ENCODE results near the gene LMO4.

LMO4 gene

DNA sequence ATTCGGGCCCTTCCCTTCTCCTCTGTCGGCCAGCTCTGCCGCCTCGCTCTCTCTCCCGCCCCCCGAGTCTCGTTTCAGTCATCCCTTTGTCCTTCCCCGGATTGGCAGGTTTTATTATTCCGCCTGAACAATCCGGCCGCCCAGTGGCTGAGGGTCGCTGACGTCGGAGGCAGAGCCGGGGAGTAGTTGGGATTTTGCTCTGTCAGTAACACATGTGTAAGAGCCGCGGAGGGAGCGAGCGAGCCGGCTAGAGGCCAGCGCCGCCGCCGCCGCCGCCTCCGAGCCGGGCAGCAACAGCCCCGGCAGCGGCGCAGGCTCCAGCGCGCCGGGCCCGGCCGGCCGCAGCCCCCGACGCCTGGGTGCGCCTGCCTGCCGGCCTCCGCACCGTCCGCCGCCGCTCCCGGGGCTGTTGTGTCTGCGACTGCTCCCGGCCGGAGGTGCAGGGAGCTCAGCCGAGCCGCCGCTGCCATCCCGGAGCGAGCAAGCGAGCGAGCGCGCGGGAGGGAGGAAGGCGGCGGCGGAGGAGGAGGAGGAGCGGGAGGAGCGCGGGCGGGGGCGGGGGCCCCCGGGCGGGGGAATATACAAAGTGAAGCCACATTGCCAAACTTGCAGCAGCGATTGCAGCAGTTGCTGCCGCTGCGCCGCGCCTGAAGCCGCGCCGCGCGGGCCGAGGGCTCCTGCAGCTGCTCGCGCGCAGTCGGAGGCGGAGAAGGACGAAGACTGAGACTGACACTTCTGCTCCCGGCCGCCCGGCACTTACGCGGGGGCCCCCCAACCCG is at the start of gene LMO4:
LMO4 (plus strand) TSS at position 609 of the 779 bp plus-strand sequence. CDS start 3,136 bp downstream, outside the sequence.
- DNase-seq, result peak; percentile 70 to 71

GRCh38 chr1:87279536-87279875 is 49.2 kb upstream of the LMO4 start:
- DNase-seq, result no peak

DNA sequence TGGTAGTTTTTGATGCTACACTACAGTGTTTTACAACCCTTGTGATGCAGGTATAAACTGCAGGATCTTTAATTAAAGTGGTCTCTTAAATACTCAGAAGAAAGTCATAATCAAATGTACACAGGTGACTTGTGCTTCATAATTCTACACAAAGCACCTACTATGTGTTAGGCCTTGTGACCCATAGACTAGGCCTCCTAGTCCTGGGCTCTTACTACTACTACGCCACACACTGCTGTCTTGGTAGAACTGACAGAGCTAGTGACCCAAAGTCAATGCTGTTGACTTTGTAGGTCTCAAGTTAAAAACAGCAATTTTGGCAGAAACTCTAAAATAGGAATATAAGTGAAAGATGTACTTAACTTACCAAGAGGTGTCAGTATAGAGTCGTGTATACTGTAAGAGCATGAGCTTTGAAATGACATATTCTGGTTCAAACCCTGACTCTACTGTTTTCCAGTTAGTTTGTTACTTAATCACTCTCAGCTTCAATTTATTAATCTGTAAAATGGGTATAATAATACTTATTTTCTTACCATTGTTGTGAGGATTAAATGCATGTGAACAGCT is 48.6 kb upstream of the LMO4 start:
- no peak for DNase-seq

DNA sequence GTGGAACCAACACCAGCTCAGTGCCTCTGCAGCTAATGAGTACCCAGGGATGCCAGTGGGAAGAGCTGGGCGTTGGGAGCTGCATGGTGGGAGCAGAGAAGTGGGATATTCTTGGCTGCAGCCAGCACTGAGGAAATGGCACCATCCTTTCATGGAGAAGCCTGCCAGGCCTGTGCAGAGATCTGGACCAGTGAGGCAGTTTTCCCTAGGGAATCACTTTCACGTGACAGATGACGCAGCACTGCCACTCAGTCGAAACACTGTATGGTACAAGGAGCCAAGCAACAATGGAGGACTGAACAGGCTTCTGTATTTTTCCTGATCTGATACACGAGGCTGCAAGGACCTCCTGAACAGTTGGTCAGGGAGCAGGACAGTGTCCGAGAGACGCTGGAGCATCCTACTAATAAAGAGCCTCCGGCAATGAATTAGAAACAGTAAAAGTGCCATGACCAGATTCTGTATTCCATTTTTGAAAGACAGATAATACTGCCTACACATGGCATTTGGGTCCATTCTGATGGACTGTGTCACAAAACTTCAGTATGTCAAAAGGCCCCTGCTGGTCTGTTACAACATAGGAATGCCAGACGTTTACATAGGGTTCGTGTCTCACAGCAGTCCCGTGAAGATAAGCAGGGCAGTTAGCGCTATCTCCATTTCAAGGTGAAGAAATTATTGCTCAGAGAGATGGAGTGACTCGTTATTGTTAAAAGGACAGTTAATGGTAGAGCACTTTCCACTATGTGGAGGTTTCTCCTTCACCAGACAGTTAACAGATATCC is 44.0 kb upstream of the LMO4 start:
- no peak for DNase-seq

DNA sequence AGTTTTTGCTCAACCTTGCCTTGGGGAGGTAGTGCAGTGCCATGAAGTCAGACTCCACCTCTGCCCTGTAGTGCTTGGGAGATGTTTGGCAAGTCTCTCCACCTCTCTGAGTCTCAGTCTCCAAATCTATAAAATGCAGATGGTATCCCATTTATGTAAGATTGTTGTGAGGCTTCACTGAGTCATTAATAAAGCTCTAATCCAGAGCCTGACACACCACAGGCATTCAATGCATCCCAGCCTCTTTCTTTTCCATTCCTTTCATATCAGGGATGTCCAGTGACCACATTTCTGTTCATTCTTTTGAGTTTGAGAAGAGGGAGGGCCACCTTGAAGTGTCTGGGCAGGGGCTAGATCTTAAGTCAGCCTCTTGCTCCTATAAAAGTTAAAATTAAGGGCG is 37.6 kb upstream of the LMO4 start:
- no peak for DNase-seq

- peak; percentile 34 to 45 for DNase-seq
Observed at GRCh38 chr1:87292684-87293493, 35.8 kb upstream of the LMO4 start.

DNA sequence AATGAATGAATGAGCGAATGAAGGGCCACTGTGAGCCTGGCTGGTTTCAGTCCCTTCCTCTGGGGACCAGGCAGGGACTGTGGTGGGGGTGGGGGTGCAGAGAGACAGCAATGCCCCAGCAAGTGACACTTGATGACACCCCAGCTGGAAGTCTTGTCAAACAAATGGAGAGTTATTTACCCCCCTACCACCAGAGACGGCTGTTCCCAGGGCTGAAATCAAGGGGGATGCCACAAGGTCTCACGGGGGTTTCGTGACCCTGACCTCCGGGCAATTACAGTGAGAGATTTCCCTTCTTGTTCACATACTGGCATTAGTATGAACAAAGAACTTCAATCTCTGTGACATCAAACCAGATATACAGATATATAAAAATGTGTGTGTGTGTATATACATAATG is 34.0 kb upstream of the LMO4 start:
- no peak for DNase-seq

DNA sequence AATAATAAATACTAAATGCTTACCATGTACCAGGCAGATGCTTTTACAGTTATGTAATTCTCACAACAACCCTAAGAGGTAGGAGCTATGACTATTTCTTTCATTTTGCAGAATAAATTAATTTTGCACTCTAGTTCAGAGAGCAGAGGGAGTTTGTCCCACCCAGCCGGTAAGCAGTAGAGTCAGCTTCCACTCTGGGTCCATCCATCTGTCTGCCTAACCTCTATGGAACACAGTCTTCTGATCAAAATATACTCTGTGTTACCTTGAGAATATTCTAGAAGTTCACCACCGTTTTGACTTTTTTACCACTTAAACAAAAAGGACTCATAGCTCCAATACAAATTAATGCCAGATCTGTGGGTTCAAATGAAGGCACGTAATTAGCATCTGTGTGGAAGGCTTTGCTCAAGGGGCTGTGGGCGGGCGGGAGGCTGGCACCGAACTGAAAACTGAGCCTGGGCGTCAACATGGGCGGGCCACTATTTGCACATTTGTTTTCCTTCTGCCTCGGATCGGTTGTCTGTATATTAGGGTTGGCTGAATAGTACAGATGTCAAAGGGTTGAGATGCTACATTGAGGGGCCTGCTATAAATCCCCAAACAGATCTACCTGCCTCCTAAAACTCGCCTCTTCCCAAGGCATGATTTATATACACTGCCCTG is 33.1 kb upstream of the LMO4 start:
- no peak for DNase-seq

DNA sequence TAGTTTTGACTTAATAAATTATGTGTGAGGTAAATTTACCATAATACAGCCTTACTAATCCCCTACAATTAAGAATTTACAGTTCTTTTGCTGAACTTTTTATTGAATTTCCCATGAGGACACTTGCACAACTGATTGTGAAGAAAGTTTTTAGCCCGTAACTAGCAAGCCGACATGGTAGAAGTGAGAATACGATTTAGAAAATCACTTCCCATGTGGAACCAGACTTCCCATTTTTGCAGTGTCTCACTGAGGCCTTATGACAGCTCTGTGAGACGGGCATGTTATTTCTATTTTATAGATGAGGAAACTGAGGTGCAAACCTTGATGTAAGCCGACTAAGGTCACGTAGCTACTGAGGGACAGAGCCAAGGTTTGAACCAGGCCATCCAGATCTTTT is 32.5 kb upstream of the LMO4 start:
- no peak for DNase-seq

GRCh38 chr1:87299661-87300060 is 29.0 kb upstream of the LMO4 start:
- no peak for DNase-seq

DNA sequence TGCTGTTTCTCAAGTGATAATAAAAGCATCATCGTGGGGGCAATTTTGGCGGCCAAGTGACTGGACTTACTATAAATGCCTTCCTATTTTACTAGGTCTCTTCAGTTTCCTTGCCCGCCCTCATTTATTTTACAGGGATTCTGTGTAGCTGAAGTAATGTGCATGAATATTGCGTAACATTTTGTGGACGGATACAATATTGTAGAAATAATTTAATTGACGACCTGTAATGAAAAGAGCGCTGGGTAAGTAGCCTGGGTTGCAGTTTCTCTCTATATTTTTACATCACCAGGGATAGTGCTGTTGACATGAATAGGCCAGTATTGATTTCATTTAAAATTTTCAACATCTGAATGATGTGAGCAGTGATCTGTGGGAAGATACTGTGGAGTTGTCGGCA is 28.1 kb upstream of the LMO4 start:
- no peak for DNase-seq

- DNase-seq, result no peak
Observed at GRCh38 chr1:87305151-87305550, 23.5 kb upstream of the LMO4 start.

DNA sequence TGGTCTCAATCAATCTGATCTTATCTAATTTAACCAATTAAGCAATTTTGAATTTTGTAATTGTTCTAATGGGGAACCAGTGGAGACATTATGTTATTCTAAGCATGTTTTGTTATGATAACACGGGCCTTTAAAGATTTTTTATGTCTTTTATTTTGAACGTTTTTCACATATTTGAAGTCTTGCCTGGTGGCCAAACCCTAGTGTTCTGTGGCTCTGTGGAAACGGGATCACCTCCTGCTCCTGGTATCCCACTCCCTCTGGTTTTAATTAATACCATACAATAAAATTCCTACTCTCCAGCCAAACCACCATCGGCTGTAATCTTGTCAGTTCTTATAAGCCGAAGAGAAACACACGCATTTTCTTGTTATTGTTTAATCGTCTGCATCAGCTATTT is 22.9 kb upstream of the LMO4 start:
- no peak for DNase-seq

GRCh38 chr1:87307306-87307705 is 21.4 kb upstream of the LMO4 start:
- DNase-seq, result no peak

- no peak for DNase-seq
Observed at GRCh38 chr1:87307931-87308330, 20.7 kb upstream of the LMO4 start.

GRCh38 chr1:87314091-87314490 is 14.6 kb upstream of the LMO4 start:
- DNase-seq, result no peak

DNA sequence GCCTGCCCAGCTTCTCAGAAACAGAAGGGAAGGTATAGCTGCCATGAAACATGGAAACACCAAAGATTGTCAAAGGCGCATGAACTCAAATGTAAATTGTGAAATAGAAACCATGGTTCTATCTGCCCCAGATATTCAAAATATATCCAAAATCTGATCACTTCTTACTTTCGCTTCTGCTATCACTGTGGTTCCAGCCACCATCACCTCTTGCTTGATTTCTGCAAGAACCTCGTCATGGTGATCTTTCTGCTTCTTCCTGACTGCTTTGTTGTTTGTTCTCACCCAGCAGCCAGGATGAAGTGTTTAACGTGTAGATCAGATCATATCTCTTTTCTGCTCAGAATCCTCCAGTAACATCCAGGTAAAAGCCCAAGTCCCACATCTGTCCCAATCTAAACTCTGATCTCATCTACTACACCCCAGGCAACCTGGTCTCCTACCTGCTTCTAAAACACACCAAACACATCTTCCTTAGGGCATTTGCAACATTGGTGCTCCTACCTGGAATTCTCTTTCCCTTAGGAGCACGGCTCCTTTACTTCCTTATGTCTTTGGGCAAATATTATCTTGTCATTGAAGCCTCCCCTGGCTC is 10.5 kb upstream of the LMO4 start:
- DNase-seq, result no peak

DNA sequence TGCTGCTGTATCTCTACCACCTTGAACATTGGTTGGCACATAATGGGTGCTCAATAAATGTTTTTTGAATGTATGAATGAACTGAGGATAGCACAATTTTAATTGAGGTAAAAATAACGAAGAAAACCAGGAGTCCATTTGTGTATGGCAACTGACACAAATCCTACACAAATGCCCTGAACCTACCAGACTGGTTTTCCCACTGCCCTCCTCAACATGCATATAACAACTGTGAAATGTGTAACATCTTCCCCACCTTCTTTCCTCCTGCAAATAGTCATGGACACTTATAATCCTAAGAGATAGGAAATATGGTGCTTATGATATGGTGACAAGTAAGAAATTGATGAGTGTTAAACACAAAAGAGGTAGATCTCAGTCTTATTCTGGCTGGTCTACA is 9.9 kb upstream of the LMO4 start:
- DNase-seq, result no peak

DNA sequence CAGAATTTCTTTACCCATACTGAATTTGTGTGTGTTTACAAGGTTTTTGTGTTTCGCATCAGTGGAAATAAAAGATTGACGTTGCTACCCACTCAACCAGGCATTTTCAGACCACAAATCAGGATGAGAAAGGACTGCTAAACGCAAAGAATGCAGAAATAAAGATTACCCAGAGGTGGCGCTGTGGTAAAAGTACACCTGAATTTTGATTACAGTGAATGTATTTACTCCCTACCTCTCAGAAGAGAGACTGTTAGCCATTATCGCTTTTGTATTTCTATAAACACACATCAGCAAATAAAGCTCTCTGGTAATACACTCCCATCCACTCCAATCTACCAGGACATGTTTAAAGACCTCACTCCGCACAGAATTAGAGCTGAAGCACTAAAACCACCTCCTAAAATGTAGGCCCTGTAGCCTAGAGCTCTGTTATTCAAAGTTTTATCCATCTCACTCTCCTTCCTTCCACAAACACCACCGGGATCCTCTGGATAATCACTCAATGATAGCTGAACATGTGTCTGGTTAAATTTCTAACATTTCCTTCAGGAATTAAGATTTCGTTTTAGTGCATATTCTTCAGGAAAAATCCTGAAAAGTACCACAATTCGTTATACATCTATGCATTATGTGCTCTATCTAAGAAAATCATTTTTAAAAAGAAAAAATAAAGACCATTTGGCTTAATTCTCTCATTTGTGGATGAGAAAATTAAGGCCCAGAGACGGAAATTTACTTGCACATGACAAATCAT is 2.5 kb upstream of the LMO4 start:
- DNase-seq, result peak in 1 of 2 experiments; percentile 25

GRCh38 chr1:87327376-87328271 is 1.1 kb upstream of the LMO4 start:
- DNase-seq, result no peak

Measured in stimulated activated CD4-positive, alpha-beta T cell treated with anti-CD3 and anti-CD28 coated beads, Interleukin-4, amount 100 ng/mL, for 4 hours (primary cell).